ENCODE data around the gene PHKB. TPM values are rescaled to one million over a fixed set of nuclear protein-coding genes. Genes with fewer than 3 reads are reported as not detected.

PHKB gene
- total and polyA plus RNA-seq, 2 of the 8 experiments (the other 6 are each of a cell fraction or from before 2014, with no cell fraction given), result 18.6 to 38.3 TPM

- FAIRE-seq, result no peak
These were observed 42.8 kb downstream of the PHKB start for GRCh38 chr16:47503936-47504335.

More at GRCh38 chr16:47503936-47504335, 42.8 kb downstream of the PHKB start:
- no peak overlapping the region for H3K4me3 ChIP-seq (ENCODE audit: extremely low read depth in 1 of 4, insufficient read depth in 2 of 4, low read depth in 3 of 4, low read length in 4 of 4)
- no peaks in the 10 kb centered on the region for H3K9me3 ChIP-seq (ENCODE audit: insufficient read depth in 2 of 2, low read depth in 1 of 2, low read length in 1 of 2)
- no peak overlapping the region for H3K27ac ChIP-seq (ENCODE audit: low read depth, low read length)
- no peak overlapping the region for H4K8ac ChIP-seq (ENCODE audit: extremely low read depth, insufficient read depth, low read length)
- H3K79me2 ChIP-seq (ENCODE audit: control insufficient read depth in 1 of 2, insufficient read depth in 2 of 2, low read length in 2 of 2), result no peaks in the 10 kb centered on the region
- CTCF ChIA-PET (ENCODE audit: partially characterized antibody), result no interaction called here
- no peak overlapping the region for H2AK5ac ChIP-seq (ENCODE audit: low read depth, low read length)
- no peak overlapping the region for H3K23ac ChIP-seq (ENCODE audit: insufficient read length)
- no peak overlapping the region for H2BK12ac ChIP-seq (ENCODE audit: low read depth, low read length)
- H3K23me2 ChIP-seq (ENCODE audit: low read depth, low read length), result no peaks in the 10 kb centered on the region
- H3K36me3 ChIP-seq (ENCODE audit: control insufficient read depth in 2 of 4, insufficient read depth in 4 of 4, low read length in 3 of 4), result peaks cover 0 to 24% (median 3%) of the 10 kb centered on the region in 4 experiments; a peak in 6 of 8 replicates
- no peak overlapping the region for H2BK20ac ChIP-seq (ENCODE audit: low read length)
- no peak for DNase-seq (ENCODE audit: low read depth in 1 of 2, low spot score in 2 of 2)
- no peak overlapping the region for H2BK5ac ChIP-seq (ENCODE audit: low read depth, low read length)
- no peak overlapping the region for H2BK120ac ChIP-seq (replicated peaks; ENCODE audit: low read depth, low read length)
- H3K4me1 ChIP-seq (replicated peaks in 1 of 4; ENCODE audit: control insufficient read depth in 3 of 4, insufficient read depth in 4 of 4, low read length in 3 of 4), result no peaks in the 10 kb centered on the region
- peaks cover 0 to 1% of the 10 kb centered on the region in 2 experiments for H4K20me1 ChIP-seq (replicated peaks in 1 of 2; ENCODE audit: control insufficient read depth in 1 of 2, insufficient read depth in 2 of 2, low read length in 2 of 2)
- H4K91ac ChIP-seq (replicated peaks; ENCODE audit: insufficient read length, low read length), result no peak overlapping the region
- H3K18ac ChIP-seq (ENCODE audit: extremely low read depth, low read length), result no peak overlapping the region
- H3K27me3 ChIP-seq (replicated peaks in 1 of 4; ENCODE audit: control insufficient read depth in 3 of 4, extremely low read depth in 1 of 4, insufficient read depth in 3 of 4, low read length in 3 of 4), result no peaks in the 10 kb centered on the region
- no peak overlapping the region for H3K4ac ChIP-seq (replicated peaks; ENCODE audit: insufficient read length, low read depth, low read length)
- H3K56ac ChIP-seq (replicated peaks; ENCODE audit: insufficient read length, low read depth, low read length), result no peak overlapping the region
- no peaks in the 10 kb centered on the region for H3K79me1 ChIP-seq (ENCODE audit: low read depth, low read length)
- H3K9ac ChIP-seq (replicated peaks in 1 of 4; ENCODE audit: extremely low read depth in 1 of 4, low read depth in 3 of 4, low read length in 3 of 4), result no peak overlapping the region
- 86% methylated on average over 1 of the region's 1 CpG; no CpG with 5 or more reads in 1 of the 2 experiments for WGBS, 2 experiments (ENCODE audit: extremely low coverage in 1 of 2, insufficient coverage in 1 of 2, insufficient read length in 1 of 2, insufficient replicate concordance in 2 of 2, low coverage in 1 of 2, low lambda C conversion rate in 2 of 2, missing lambda C conversion rate in 1 of 2)
- no peak overlapping the region for H3K4me2 ChIP-seq (ENCODE audit: insufficient read depth in 1 of 2, low read depth in 2 of 2, low read length in 2 of 2)
- POLR2A ChIA-PET (ENCODE audit: partially characterized antibody), result no interaction called here
- TF ChIP-seq CHD2 (IDR thresholded peaks at IDR 0.05; ENCODE audit: low read length) (no peak), SP1 (IDR thresholded peaks at IDR 0.05; ENCODE audit: low read depth, low read length) (no peak)
- no peak overlapping the region for H4K5ac ChIP-seq (ENCODE audit: insufficient read length, low read depth, low read length)
- H3K14ac ChIP-seq (ENCODE audit: insufficient read length), result no peak overlapping the region
- H2BK15ac ChIP-seq (ENCODE audit: low read length), result no peak overlapping the region
- no peak overlapping the region for H2AFZ ChIP-seq (ENCODE audit: low read length)

Data from H1 (cell line).